Stomach smooth muscle (tissue), 2 donors: ENCODE results near the gene TIMM10.
A peak's percentile ranks its signal among the peaks of the same experiment; 100 is the strongest.

Experiments
- H3K27ac ChIP-seq: one replicate; pipeline ENCODE4 v1.7.0; 2013; ENCODE audit warnings: mild to moderate bottlenecking, low read length, inconsistent platforms
- H3K27me3 ChIP-seq, 2 donors: one replicate each; pipeline ENCODE4 v1.7.0; 2013; ENCODE audit warnings: low read length in 2 of 2; ENCODE audit not compliant: insufficient read depth in 2 of 2, control insufficient read depth in 1 of 2
- H3K36me3 ChIP-seq, 2 donors: one replicate each; pipeline ENCODE4 v1.7.0; 2013; ENCODE audit warnings: low read length in 2 of 2; ENCODE audit not compliant: control insufficient read depth in 2 of 2, insufficient read depth in 2 of 2
- H3K4me1 ChIP-seq: one replicate; pipeline ENCODE4 v1.7.0; 2013; ENCODE audit warnings: low read length; ENCODE audit not compliant: control insufficient read depth, insufficient read depth
- H3K4me3 ChIP-seq, 2 donors: one replicate each; pipeline ENCODE4 v1.7.0; 2013; ENCODE audit warnings: low read length in 2 of 2
- H3K9ac ChIP-seq, 2 donors: one replicate each; pipeline ENCODE4 v1.7.0; 2013; ENCODE audit warnings: low read length in 2 of 2, mild to moderate bottlenecking in 1 of 2
- H3K9me3 ChIP-seq, 2 donors: one replicate each; pipeline ENCODE4 v1.7.0; 2013; ENCODE audit warnings: low read length in 2 of 2; ENCODE audit not compliant: control insufficient read depth in 2 of 2
- donor health status: healthy.
- donor health status: Pancreatic carcinoma.

Gene TIMM10

DNA sequence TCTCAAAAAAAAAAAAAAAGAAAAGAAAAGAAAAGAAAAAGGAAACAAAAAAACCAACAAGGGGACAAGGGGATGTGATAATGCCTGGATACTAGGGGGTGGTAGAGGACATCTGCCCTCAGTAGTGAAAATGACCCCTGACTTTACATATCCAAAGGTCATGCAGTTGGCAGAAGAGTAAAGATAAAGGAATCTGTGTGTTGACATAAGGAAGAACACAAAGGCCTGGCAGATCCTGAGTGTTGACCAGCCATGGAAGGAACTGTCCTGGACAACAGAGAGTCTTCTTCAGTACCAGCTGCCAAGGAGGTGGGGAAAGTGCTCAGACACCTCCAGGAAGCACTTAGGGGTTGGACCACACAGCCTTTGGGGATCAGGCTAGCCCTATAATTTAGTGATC is 27.7 kb downstream of the TIMM10 start:
- H3K4me1 ChIP-seq, result peaks cover 27% of the 10 kb centered on the region

DNA sequence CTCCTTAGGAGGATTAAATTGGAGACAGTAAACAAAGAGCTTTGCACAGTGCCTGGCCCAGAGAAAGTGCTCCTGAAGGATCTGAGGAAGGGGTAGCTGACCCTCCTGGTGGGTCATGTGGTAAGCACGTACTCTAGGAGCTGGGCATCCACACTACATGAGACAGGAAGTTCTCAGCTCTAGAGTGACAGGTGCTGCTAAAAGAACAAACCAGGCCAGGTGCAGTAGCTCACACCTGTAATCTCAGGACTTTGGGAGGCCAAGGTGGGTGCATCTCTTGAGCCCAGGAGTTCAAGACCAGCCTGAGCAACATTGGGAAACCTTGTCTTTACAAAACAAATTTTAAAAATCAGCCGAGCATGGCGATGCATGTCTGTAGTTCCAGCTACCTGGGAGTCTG is 28.2 kb downstream of the TIMM10 start:
- Histone ChIP-seq H3K27ac (no peak overlapping the region), H3K9ac (no peak overlapping the region), H3K4me1 (peaks cover 27% of the 10 kb centered on the region), H3K4me3 (no peak overlapping the region), H3K27me3 (no peaks in the 10 kb centered on the region), H3K9me3 (no peaks in the 10 kb centered on the region), H3K36me3 (peaks cover 3 to 8% of the 10 kb centered on the region in 2 donors)

More for the DNA sequence above, 27.7 kb downstream of the TIMM10 start:
- Histone ChIP-seq H3K27me3 (no peaks in the 10 kb centered on the region), H3K4me3 (no peak overlapping the region), H3K36me3 (peaks cover 3 to 8% of the 10 kb centered on the region in 2 donors), H3K9me3 (no peaks in the 10 kb centered on the region), H3K9ac (no peak overlapping the region), H3K27ac (no peak overlapping the region)

DNA sequence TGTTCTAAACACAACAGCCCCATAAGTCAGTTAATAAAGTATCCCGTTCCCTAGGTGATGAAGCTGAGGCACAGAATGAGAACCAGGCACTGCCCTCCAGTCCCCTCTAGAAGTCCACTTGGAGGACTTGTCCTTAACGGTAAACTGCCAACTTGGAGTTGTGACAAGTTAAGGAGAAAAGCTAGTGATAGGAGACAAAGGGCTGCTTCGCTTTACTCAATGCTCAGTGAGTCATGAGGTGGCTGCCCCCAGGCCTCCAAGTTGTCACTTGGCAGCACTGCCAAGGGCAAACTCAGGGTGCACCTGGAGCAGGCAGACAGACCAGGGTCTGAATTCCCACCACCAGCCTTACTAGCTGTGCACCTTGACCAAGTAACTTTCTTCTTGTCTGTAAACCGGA is 28.6 kb downstream of the TIMM10 start:
- peaks cover 27% of the 10 kb centered on the region for H3K4me1 ChIP-seq
- peaks cover 3 to 10% of the 10 kb centered on the region in 2 donors for H3K36me3 ChIP-seq
- no peak overlapping the region for H3K4me3 ChIP-seq
- H3K27me3 ChIP-seq, result no peaks in the 10 kb centered on the region
- no peak overlapping the region for H3K9ac ChIP-seq
- H3K9me3 ChIP-seq, result no peaks in the 10 kb centered on the region
- no peak overlapping the region for H3K27ac ChIP-seq

DNA sequence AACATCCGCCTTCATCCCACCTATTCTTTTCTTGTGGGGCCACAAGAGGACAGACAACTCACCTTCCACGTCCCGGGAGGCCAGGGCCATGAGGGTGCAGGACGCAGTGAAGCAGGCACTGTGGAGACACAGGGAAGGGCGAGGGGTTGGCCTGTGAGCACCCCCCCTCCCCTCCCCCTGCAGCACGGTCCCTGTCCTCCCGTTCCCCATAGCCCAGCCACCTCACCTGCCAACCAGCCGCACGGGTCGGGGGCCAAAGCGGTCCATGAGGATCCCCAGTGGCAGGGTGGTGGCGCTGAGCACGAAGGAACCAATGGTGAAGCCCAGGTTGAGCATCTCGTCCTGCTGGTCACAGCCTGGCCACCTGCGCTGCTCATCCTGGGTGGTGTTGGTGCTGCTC is 29.6 kb downstream of the TIMM10 start:
- no peaks in the 10 kb centered on the region for H3K9me3 ChIP-seq
- peak overlapping the region; percentile 69 for H3K27ac ChIP-seq
- H3K9ac ChIP-seq, result no peak overlapping the region
- no peak overlapping the region for H3K4me3 ChIP-seq
- peaks cover 3 to 12% of the 10 kb centered on the region in 2 donors for H3K36me3 ChIP-seq
- no peaks in the 10 kb centered on the region for H3K27me3 ChIP-seq
- H3K4me1 ChIP-seq, result peaks cover 27% of the 10 kb centered on the region

DNA sequence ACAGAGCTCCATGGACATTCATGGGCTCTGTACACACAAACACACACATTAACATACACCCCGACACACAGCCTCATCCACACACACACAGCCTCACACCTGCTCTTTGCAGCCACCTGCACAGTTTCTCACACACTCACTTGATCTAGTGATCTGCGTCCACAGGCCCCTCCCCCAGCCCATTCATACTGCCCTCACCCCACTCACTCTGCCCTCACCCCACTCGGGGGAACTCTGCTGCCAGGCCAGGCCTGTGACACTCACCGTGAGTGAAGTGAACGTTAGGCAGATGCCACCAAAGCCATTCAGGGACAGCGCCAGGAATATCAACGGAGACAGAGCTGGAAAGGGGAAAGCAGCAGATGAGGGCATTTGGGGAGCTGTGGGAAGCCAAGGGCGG is 30.0 kb downstream of the TIMM10 start:
- Histone ChIP-seq H3K4me3 (no peak overlapping the region), H3K36me3 (peaks cover 7 to 12% of the 10 kb centered on the region in 2 donors), H3K9ac (no peak overlapping the region), H3K9me3 (no peaks in the 10 kb centered on the region), H3K4me1 (peaks cover 27% of the 10 kb centered on the region), H3K27ac (peak overlapping the region; percentile 69), H3K27me3 (no peaks in the 10 kb centered on the region)

DNA sequence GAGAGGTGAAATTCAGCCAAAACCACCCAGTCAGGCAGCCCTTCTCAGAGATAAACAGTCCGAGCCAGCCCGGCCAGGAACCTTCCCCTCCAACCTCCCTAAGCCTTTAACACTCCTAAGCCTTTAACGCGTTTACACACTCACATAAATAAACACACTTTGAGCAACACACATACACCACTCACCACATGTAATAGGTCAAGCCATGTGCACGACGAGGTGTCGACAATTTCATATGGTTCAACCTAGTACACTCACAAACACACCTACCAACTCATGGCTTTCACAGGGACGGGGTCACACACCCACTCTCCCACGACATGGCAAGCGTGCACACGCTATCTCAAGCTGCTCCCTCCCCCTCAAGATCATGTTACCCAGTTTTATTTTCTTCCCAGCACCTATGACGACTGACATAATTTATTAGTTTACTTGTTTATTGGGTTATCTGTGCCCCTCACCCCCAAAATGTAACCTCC is 30.5 kb downstream of the TIMM10 start:
- H3K9me3 ChIP-seq, result no peaks in the 10 kb centered on the region
- peak overlapping the region; percentile 15 to 72 for H3K4me3 ChIP-seq
- H3K27ac ChIP-seq, result peak overlapping the region; percentile 69
- peak overlapping the region; percentile 5 to 71 for H3K9ac ChIP-seq
- H3K36me3 ChIP-seq, result peaks cover 7 to 11% of the 10 kb centered on the region in 2 donors
- no peaks in the 10 kb centered on the region for H3K27me3 ChIP-seq
- H3K4me1 ChIP-seq, result peaks cover 27% of the 10 kb centered on the region

DNA sequence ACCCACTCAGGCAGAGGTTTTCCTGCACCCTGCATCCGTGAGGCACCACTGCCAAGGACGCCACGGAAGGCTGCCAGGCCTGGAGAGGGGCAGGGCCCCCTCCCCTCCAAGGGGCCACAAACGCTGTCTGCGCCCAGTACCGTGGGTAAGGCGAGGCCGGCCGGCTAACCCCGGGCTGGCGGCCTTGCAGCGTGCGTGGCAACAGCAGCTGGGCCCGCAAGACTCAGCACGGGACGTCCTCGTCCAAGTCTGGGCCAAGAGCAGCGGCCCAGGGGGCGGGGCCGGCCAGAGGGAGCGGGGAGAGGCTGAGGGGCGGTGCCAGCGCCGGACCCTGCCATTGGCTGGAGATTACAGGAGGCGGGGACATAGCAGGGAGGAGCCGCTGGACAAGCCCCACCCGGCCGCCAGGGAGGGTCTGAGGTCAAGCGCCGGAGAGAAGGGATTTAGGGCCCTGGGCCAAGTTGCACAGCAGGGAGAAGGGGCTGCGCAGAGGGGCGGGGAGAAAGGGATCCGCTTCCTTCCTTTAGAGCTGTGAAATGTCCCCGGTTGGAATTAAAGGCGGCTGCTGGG is 31.1 kb downstream of the TIMM10 start:
- Histone ChIP-seq H3K4me1 (peaks cover 27% of the 10 kb centered on the region), H3K36me3 (peaks cover 5 to 7% of the 10 kb centered on the region in 2 donors), H3K4me3 (peak overlapping the region; percentile 15 to 72), H3K27ac (peak overlapping the region; percentile 69), H3K27me3 (no peaks in the 10 kb centered on the region), H3K9ac (peak overlapping the region; percentile 47 to 71), H3K9me3 (no peaks in the 10 kb centered on the region)

DNA sequence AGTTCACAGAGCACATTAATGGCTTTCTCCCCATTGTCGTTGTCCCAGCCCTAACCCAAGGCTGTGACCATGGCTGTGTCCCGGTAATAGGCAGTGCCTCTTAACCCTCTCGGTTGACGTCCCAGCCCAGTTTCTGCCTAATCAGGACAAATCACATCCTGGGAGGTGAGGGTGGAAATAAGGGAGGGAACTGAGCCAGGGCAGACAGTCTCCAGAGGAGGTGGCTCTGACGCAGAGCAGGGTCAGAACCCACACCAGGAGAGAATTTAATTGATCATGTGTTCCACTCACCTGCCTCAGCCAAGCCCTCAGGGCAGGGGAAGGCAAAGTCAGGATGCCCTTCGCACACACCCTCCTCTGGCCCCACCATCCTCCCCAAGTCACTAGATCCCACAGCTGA is 32.0 kb downstream of the TIMM10 start:
- Histone ChIP-seq H3K9ac (no peak overlapping the region), H3K4me1 (peaks cover 27% of the 10 kb centered on the region), H3K27ac (no peak overlapping the region), H3K36me3 (peaks cover 7 to 8% of the 10 kb centered on the region in 2 donors), H3K4me3 (no peak overlapping the region), H3K27me3 (no peaks in the 10 kb centered on the region), H3K9me3 (no peaks in the 10 kb centered on the region)

DNA sequence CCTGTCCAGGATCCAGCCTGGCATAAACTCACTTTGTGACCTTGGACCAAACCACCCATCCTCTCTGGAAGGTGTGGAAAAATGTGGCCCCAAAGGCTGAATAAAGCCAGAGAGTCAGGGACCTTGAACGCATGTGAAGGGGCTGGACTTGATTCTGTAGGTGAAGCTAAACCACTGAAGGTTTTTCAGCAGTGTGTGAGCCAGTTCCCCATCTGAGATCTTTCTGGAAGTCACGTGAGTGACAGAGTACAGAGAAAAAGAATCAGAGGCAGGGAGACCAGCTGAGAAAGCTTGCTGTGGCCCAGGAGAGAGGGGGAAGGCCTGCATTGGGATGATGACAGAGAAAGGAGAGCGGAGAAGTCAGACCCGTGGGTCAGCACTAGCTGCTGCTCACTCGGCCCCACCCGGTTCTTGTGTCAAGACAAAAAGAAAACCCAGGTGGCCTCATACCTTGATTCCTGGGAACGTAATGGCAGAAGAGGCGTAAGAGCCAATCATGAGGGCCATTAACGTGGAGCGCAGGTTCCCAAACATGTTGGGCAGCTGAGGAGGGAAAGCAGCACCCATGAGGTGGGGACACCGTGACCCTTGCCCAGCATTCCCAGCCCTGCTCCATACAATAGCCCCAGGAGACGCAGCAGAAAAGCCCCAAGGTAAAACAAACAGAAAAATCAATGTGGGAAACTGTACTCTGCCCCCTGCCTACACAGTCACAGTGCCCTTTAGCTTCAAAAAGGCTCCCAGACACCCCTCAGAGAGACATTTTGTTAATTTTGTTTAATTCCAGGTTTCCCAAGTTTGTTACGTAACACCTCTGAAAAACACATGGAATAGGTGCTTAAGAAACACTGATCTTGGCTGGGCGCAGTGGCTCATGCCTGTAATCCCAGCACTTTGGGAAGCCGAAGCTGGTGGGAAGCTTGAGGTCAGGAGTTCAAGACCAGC is 33.0 kb downstream of the TIMM10 start:
- no peak overlapping the region for H3K9ac ChIP-seq
- H3K36me3 ChIP-seq, result peaks cover 8% of the 10 kb centered on the region in 2 donors
- H3K27me3 ChIP-seq, result no peaks in the 10 kb centered on the region
- peaks cover 27% of the 10 kb centered on the region for H3K4me1 ChIP-seq
- H3K27ac ChIP-seq, result no peak overlapping the region
- no peak overlapping the region for H3K4me3 ChIP-seq
- no peaks in the 10 kb centered on the region for H3K9me3 ChIP-seq

DNA sequence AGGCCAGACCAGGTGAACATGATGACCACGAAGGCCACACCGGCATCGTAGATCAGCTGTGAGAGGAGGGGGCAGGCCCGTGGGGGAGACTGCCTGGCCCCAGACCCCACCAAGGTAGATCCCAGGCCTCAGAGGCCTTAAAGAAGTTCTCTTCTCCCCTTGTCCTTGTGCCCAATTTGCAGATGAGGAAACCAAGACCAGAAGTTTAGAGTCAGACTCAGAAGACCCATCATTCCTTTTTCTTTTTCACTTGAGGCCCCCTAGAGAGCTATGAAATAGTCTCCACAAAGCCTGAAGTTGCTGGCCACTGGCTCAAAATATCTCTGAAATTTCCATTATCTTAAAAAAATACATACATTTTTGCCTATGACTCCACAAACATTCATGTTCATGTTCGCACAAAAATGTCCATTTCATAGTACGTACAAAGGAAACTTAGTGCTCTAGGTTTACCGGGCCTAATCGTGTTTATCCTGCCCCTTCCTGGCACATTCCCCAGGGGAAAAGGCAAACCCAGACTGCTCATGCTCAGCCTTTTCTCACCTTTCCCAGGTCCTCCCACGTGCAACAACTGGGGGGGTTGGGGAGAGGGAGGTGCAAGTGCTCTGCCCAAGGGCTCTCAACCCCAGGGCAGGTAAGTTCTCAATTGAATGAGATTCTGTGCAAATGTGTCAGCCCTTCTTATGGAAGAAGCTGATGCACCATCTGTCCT is 34.3 kb downstream of the TIMM10 start:
- H3K9me3 ChIP-seq, result no peaks in the 10 kb centered on the region
- H3K36me3 ChIP-seq, result peaks cover 9 to 11% of the 10 kb centered on the region in 2 donors
- H3K27me3 ChIP-seq, result no peaks in the 10 kb centered on the region
- H3K4me1 ChIP-seq, result peaks cover 25% of the 10 kb centered on the region
- no peak overlapping the region for H3K9ac ChIP-seq
- H3K27ac ChIP-seq, result no peak overlapping the region
- H3K4me3 ChIP-seq, result no peak overlapping the region
